Measurements from ENCODE around the gene SLC6A16.

- TF ChIP-seq CTCF (IDR thresholded peaks at IDR 0.05) = no peak
- peak; percentile 76 to 83 (median 78) for TF ChIP-seq POLR2AphosphoS5 (IDR thresholded peaks at IDR 0.05)
Observed at GRCh38 chr19:49339301-49340068, 14.5 kb upstream of the SLC6A16 start.

Measured in sigmoid colon (tissue), 4 donors.